Activated T-cell treated with anti-CD3 and anti-CD28 coated beads, Interleukin-2, amount 50 U/mL, for 4 hours (primary cell): ENCODE measurements around the gene SRGAP1. TPM values are rescaled to one million over a fixed set of nuclear protein-coding genes. Genes with fewer than 3 reads are reported as not detected.
"Not testable (repeated sequence)": the region's sequence is repeated elsewhere in the genome, so short reads cannot be mapped to it uniquely, and the experiment has no call there.

Source experiments
- ATAC-seq, 2 donors: fragments of 200-7000 bp; cut with Tn5 transposase; one replicate each; pipeline ENCODE4 v1.10.0; 2021
- DNase-seq: peaks from one replicate; pipeline ENCODE4 v3.0.0-alpha.2; 2020
- H3K27me3 Mint-ChIP-seq: one replicate; pipeline ENCODE4 v1.8.0; 2021; ENCODE audit warnings: low read depth, mixed read lengths
- H3K36me3 Mint-ChIP-seq: one replicate; pipeline ENCODE4 v1.8.0; 2022; ENCODE audit warnings: mixed read lengths; ENCODE audit not compliant: insufficient read depth
- H3K4me1 Mint-ChIP-seq: one replicate; pipeline ENCODE4 v1.8.0; 2021; ENCODE audit warnings: low read depth, mixed read lengths
- H3K4me3 Mint-ChIP-seq: one replicate; pipeline ENCODE4 v1.8.0; 2021; ENCODE audit warnings: mild to moderate bottlenecking, moderate library complexity, mixed read lengths
- H3K9me3 Mint-ChIP-seq: one replicate; pipeline ENCODE4 v1.8.0; 2021; ENCODE audit warnings: mixed read lengths
- total RNA-seq, 3 donors: library from RNA; stranded (reverse); gene quantifications; one replicate each; pipeline ENCODE4 v1.2.1, GENCODE V29; 2021

The SRGAP1 gene
- total RNA-seq, 3 donors from 2014 or later = 0.27 to 0.74 (median 0.33) TPM

DNA sequence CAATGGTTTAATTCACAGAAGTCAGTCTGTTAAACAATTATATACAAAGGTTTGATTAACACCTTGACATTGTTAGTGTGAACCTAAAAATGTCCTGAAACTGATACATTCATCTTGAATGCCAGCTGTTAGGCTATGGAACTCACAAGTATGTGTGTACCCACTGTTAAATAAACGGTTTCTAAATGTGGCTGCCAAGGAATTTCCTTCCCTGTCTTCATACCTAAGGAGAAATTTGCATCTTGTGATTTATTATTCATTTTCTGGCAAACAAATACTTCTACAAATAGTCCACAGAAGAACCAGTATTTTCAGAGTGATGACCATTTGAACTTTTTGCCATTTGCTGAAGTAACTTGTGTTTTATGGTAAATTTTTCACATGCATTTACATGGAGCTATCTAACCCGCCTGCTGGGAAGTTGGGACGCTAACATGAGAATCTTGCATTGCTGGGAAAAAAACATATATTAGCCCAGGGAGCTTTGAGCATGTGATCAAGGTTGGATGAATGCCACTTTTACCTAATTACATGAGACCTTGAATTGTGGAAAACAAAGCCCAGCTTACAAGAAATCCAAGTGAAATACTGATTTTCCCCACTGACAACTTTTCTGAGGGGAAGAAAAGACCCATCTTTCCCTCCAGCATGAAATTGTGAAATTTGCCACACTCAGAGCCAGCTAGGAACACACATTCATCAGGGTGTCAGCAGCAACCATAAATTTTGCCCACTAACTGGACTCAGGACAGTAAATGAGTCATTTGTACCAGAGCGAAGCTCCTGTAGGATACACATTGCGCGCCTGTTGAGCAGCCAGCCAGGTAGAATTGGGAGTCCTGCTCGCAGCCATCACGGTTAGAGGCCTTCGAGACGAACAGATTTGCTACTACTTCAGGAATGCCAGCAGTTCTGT, 259.6 kb downstream of the SRGAP1 start:
- no peak overlapping the region for H3K4me3 Mint-ChIP-seq
- no peaks in the 10 kb centered on the region for H3K9me3 Mint-ChIP-seq
- peaks cover 19% of the 10 kb centered on the region for H3K27me3 Mint-ChIP-seq
- H3K36me3 Mint-ChIP-seq = no peaks in the 10 kb centered on the region
- DNase-seq (no peak), ATAC-seq (no peak)
- H3K4me1 Mint-ChIP-seq = no peaks in the 10 kb centered on the region

GRCh38 chr12:64105026-64105425, 260.5 kb downstream of the SRGAP1 start:
- DNase-seq (no peak), ATAC-seq (no peak)
- no peaks in the 10 kb centered on the region for H3K4me1 Mint-ChIP-seq
- no peaks in the 10 kb centered on the region for H3K36me3 Mint-ChIP-seq
- peaks cover 19% of the 10 kb centered on the region for H3K27me3 Mint-ChIP-seq
- H3K4me3 Mint-ChIP-seq = no peak overlapping the region
- H3K9me3 Mint-ChIP-seq = no peaks in the 10 kb centered on the region

GRCh38 chr12:64107776-64108175, 263.3 kb downstream of the SRGAP1 start:
- peaks cover 4% of the 10 kb centered on the region for H3K9me3 Mint-ChIP-seq
- DNase-seq (no peak), ATAC-seq (no peak)
- H3K4me1 Mint-ChIP-seq = no peaks in the 10 kb centered on the region
- H3K27me3 Mint-ChIP-seq = peaks cover 17% of the 10 kb centered on the region
- H3K4me3 Mint-ChIP-seq = no peak overlapping the region
- no peaks in the 10 kb centered on the region for H3K36me3 Mint-ChIP-seq

DNA sequence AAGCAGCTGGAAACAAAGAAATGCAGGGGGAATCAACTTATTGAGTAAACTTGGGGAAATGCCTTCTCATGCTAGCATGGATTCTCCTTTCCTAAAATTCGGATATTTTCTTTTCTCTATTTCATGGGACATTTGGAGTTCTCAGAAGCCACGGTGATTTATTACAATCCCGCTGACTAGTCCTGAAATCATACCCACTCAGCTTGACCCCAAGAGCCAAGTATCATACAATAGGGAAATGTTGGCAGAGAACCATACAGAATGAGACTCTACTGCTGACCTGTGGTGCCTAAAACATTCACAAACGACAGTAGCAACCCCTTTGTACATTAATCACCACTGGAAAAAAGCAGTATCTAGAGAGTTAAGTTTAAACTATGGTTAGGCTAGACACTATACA, 265.2 kb downstream of the SRGAP1 start:
- Mint-ChIP-seq H3K36me3 (no peaks in the 10 kb centered on the region), H3K4me3 (no peak overlapping the region), H3K9me3 (peaks cover 4% of the 10 kb centered on the region), H3K27me3 (peaks cover 18% of the 10 kb centered on the region), H3K4me1 (no peaks in the 10 kb centered on the region)
- ATAC-seq = no peak
- no peak for DNase-seq

GRCh38 chr12:64110864-64111263, 266.4 kb downstream of the SRGAP1 start:
- no peak for DNase-seq
- Mint-ChIP-seq H3K36me3 (no peaks in the 10 kb centered on the region), H3K4me3 (no peak overlapping the region), H3K9me3 (peaks cover 4% of the 10 kb centered on the region), H3K4me1 (no peaks in the 10 kb centered on the region), H3K27me3 (peaks cover 15% of the 10 kb centered on the region)
- no peak for ATAC-seq

DNA sequence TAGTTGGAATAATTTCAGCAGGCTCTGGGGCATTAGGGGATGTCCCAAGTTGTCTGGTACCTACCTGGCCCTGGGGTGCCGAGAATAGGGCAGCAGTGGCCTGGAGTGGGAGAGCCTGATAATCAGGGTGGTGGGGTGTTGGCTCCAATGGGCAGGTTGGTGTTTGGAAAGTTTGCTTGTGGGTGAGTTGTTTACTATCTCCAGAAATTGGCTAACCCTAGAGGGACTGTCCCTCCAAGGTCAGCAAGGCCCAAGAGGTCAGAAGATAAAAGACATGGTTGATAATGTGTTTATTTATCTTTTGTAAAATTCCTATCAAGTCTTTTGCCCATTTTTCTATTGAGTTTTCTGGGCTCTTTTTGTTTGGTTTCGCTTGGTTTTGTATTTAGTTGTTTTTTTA, 272.5 kb downstream of the SRGAP1 start:
- Mint-ChIP-seq H3K4me3 (no peak overlapping the region), H3K36me3 (no peaks in the 10 kb centered on the region), H3K9me3 (peaks cover 4% of the 10 kb centered on the region), H3K27me3 (peaks cover 12% of the 10 kb centered on the region), H3K4me1 (no peaks in the 10 kb centered on the region)
- no peak for DNase-seq
- ATAC-seq = no peak

- DNase-seq (no peak), ATAC-seq (no peak)
- Mint-ChIP-seq H3K36me3 (no peaks in the 10 kb centered on the region), H3K4me1 (no peaks in the 10 kb centered on the region), H3K27me3 (peaks cover 8% of the 10 kb centered on the region), H3K9me3 (no peaks in the 10 kb centered on the region), H3K4me3 (no peak overlapping the region)
Observed at GRCh38 chr12:64120568-64120967, 276.1 kb downstream of the SRGAP1 start.

DNA sequence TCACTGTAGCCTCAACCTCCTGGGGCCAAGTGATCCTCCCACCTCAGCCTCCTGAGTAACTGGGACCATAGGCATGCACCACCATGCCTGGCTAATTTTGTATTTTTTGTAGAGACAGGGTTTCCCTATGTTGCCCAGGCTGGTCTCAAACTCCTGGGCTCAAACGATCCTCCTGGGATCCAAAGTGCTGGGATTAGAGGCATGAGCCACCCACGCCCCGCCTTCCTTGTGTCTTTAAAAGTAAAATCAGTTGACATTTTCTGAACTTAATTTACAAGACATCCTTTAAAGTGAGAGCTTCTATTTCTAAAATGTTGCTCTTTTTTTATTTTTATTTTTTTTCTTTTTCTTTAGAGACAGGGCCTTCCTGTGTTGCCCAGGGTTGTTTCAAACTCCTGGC, 276.6 kb downstream of the SRGAP1 start:
- H3K9me3 Mint-ChIP-seq, H3K27me3 Mint-ChIP-seq, H3K36me3 Mint-ChIP-seq, DNase-seq, H3K4me1 Mint-ChIP-seq, H3K4me3 Mint-ChIP-seq, ATAC-seq: not testable (repeated sequence)

GRCh38 chr12:64122154-64122553, 277.7 kb downstream of the SRGAP1 start:
- Mint-ChIP-seq H3K4me3 (no peak overlapping the region), H3K36me3 (no peaks in the 10 kb centered on the region), H3K27me3 (peaks cover 8% of the 10 kb centered on the region), H3K4me1 (no peaks in the 10 kb centered on the region), H3K9me3 (no peaks in the 10 kb centered on the region)
- DNase-seq = no peak
- ATAC-seq = no peak

GRCh38 chr12:64122995-64123394, 278.5 kb downstream of the SRGAP1 start:
- Mint-ChIP-seq H3K36me3 (no peaks in the 10 kb centered on the region), H3K4me1 (no peaks in the 10 kb centered on the region), H3K27me3 (peaks cover 7% of the 10 kb centered on the region), H3K9me3 (no peaks in the 10 kb centered on the region), H3K4me3 (no peak overlapping the region)
- no peak for DNase-seq
- no peak for ATAC-seq

- H3K27me3 Mint-ChIP-seq = peaks cover 7% of the 10 kb centered on the region
- H3K4me1 Mint-ChIP-seq = no peaks in the 10 kb centered on the region
- ATAC-seq (no peak), DNase-seq (no peak)
- H3K36me3 Mint-ChIP-seq = no peaks in the 10 kb centered on the region
- no peak overlapping the region for H3K4me3 Mint-ChIP-seq
- H3K9me3 Mint-ChIP-seq = no peaks in the 10 kb centered on the region
Observed at GRCh38 chr12:64123448-64123847, 278.9 kb downstream of the SRGAP1 start.

GRCh38 chr12:64124511-64125197, 280.2 kb downstream of the SRGAP1 start:
- Mint-ChIP-seq H3K27me3 (peaks cover 7% of the 10 kb centered on the region), H3K4me3 (no peak overlapping the region), H3K9me3 (no peaks in the 10 kb centered on the region), H3K4me1 (no peaks in the 10 kb centered on the region), H3K36me3 (no peaks in the 10 kb centered on the region)
- ATAC-seq (no peak), DNase-seq (no peak)

DNA sequence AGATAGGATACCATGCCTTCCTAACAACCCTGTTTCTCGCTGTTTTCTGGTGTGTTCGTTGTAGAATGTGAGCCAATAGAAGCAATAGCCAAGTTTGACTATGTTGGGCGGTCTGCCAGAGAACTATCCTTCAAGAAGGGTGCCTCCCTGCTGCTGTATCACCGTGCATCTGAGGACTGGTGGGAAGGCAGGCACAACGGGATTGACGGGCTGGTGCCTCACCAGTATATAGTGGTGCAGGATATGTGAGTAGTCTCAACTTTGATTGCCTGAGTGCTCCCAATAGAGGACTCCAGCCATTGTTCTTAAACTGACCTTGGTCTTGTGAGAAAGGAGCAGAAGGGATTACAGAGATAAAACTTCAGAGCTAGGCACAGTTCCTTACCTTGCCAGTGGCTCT, 281.4 kb downstream of the SRGAP1 start:
- ATAC-seq = no peak
- Mint-ChIP-seq H3K4me1 (no peaks in the 10 kb centered on the region), H3K27me3 (peaks cover 5% of the 10 kb centered on the region)

DNA sequence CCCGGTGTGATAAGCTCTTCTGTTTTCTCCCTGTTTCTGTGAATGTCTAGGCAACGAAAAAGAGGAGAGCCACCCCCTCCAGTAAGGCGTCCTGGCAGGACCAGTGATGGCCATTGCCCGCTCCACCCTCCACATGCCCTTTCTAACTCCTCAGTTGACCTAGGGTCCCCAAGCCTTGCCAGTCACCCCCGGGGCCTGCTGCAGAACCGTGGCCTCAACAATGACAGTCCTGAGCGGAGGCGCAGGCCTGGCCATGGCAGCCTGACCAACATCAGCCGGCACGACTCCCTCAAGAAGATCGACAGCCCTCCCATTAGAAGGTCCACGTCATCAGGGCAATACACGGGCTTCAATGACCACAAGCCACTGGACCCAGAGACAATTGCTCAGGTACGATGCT, 283.3 kb downstream of the SRGAP1 start:
- ATAC-seq (no peak), DNase-seq (no peak)
- Mint-ChIP-seq H3K27me3 (peaks cover 2% of the 10 kb centered on the region), H3K9me3 (no peaks in the 10 kb centered on the region), H3K4me1 (no peaks in the 10 kb centered on the region), H3K36me3 (no peaks in the 10 kb centered on the region), H3K4me3 (no peak overlapping the region)

More for the DNA sequence above, 281.4 kb downstream of the SRGAP1 start:
- no peak overlapping the region for H3K4me3 Mint-ChIP-seq
- H3K36me3 Mint-ChIP-seq = no peaks in the 10 kb centered on the region
- no peak for DNase-seq
- H3K9me3 Mint-ChIP-seq = no peaks in the 10 kb centered on the region

DNA sequence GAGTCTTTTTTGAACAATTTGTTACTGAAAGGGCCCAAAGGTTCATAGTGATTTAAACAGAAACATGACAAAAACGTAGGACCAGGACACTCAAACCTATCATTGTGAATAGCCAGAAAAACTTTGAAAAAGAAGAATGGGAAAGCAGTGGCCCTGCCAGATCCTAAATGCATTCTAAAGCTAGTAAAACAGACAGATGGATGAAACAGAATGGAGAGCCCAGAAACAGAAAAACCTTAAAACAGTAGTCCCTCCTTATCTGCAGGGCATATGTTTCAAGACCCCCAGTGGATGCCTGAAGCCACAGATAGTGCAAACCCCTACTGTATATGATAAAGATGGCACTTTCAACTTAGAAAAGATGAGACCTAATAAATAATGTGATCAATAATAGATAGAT, 283.9 kb downstream of the SRGAP1 start:
- Mint-ChIP-seq H3K27me3 (peaks cover 2% of the 10 kb centered on the region), H3K36me3 (no peaks in the 10 kb centered on the region), H3K4me1 (no peaks in the 10 kb centered on the region), H3K4me3 (no peak overlapping the region), H3K9me3 (no peaks in the 10 kb centered on the region)
- ATAC-seq = no peak
- no peak for DNase-seq
